NCI-H460 (cell line): ENCODE data around the gene TTF1. TPM values are rescaled to one million over a fixed set of nuclear protein-coding genes. Genes with fewer than 3 reads are reported as not detected.
A peak's percentile ranks its signal among the peaks of the same experiment; 100 is the strongest.

Source experiments
- DNase-seq: peaks from one replicate; pipeline ENCODE4 v3.0.0-alpha.2; 2016; ENCODE audit warnings: low read depth; ENCODE audit errors: extremely low read depth
- total RNA-seq: library from RNA; depleted of rRNA; stranded (reverse); fragments of >200 nt; shearing (Covaris generic); gene quantifications from 2 replicates; pipeline ENCODE4 v1.2.3, GENCODE V29; 2014

TTF1 gene
- total RNA-seq, 1 experiment from 2014 or later, result 15.7 TPM

- DNase-seq, result no peak
These were observed 38.9 kb downstream of the TTF1 start for GRCh38 chr9:132367613-132368313.

- no peak for DNase-seq
These were observed 40.2 kb downstream of the TTF1 start for GRCh38 chr9:132366481-132366880.

GRCh38 chr9:132365986-132366385 lies 40.7 kb downstream of the TTF1 start:
- DNase-seq, result no peak

GRCh38 chr9:132364068-132364467 lies 42.6 kb downstream of the TTF1 start:
- no peak for DNase-seq

GRCh38 chr9:132357764-132358163 lies 48.9 kb downstream of the TTF1 start:
- no peak for DNase-seq

- no peak for DNase-seq
These were observed 50.2 kb downstream of the TTF1 start for GRCh38 chr9:132356324-132356924.

GRCh38 chr9:132354637-132355355 lies 51.8 kb downstream of the TTF1 start, which contains the start of gene SETX:
Gene SETX (minus strand): TSS chr9:132354986. CDS start chr9:132349428, 5,558 bp downstream.
- peak; percentile 97 for DNase-seq

- peak; percentile 38 for DNase-seq
These were observed 55.1 kb downstream of the TTF1 start for GRCh38 chr9:132351404-132352045.

GRCh38 chr9:132350861-132351315 lies 55.8 kb downstream of the TTF1 start:
- DNase-seq, result no peak

- no peak for DNase-seq
These were observed 58.0 kb downstream of the TTF1 start for GRCh38 chr9:132348676-132349075.

- no peak for DNase-seq
These were observed 60.5 kb downstream of the TTF1 start for GRCh38 chr9:132346177-132346576.

GRCh38 chr9:132341177-132341840 lies 65.3 kb downstream of the TTF1 start:
- DNase-seq, result no peak

- no peak for DNase-seq
These were observed 72.3 kb downstream of the TTF1 start for GRCh38 chr9:132334364-132334763.

GRCh38 chr9:132333556-132333955 lies 73.1 kb downstream of the TTF1 start:
- no peak for DNase-seq

GRCh38 chr9:132328580-132328979 lies 78.1 kb downstream of the TTF1 start:
- DNase-seq, result no peak

- DNase-seq, result no peak
These were observed 79.1 kb downstream of the TTF1 start for GRCh38 chr9:132327537-132327936.
